DOHH2 (cell line): Measurements from ENCODE around the gene BMP7.

ENCODE experiments used
- H3F3A ChIP-seq: fragments of 200-600 bp; sonication (generic), shearing (Covaris generic); 2 replicates; pipeline ENCODE4 v1.6.0; 2016; ENCODE audit warnings: antibody characterized with exemption, mild to moderate bottlenecking; ENCODE audit not compliant: control insufficient read depth, insufficient read depth
- H3K27ac ChIP-seq: fragments of 200-600 bp; sonication (generic); 2 replicates; pipeline ENCODE4 v1.5.1; 2014; ENCODE audit warnings: low read depth, mild to moderate bottlenecking, low read length, moderate library complexity
- H3K27me3 ChIP-seq: fragments of 200-600 bp; sonication (generic); 2 replicates; pipeline ENCODE4 v1.6.1; 2014; ENCODE audit warnings: mild to moderate bottlenecking, low read length, mixed read lengths; ENCODE audit not compliant: control insufficient read depth
- H3K36me3 ChIP-seq: fragments of 200-600 bp; sonication (generic); 2 replicates; pipeline ENCODE4 v1.6.1; 2014; ENCODE audit warnings: mild to moderate bottlenecking, low read length, moderate library complexity, mixed read lengths; ENCODE audit not compliant: control insufficient read depth
- H3K4me1 ChIP-seq: fragments of 200-600 bp; sonication (generic); 2 replicates; pipeline ENCODE4 v1.6.1; 2014; ENCODE audit warnings: mild to moderate bottlenecking, low read length, mixed read lengths; ENCODE audit not compliant: control insufficient read depth
- H3K4me2 ChIP-seq: fragments of 200-600 bp; sonication (generic); 2 replicates; pipeline ENCODE4 v1.6.0; 2014; ENCODE audit warnings: mild to moderate bottlenecking, low read length, moderate library complexity
- H3K4me3 ChIP-seq: fragments of 200-600 bp; sonication (generic); 2 replicates; pipeline ENCODE4 v1.5.1; 2014; ENCODE audit warnings: mild to moderate bottlenecking, low read length, mixed read lengths
- H3K79me2 ChIP-seq: fragments of 200-600 bp; sonication (generic); 2 replicates; pipeline ENCODE4 v1.6.1; 2014; ENCODE audit warnings: mild to moderate bottlenecking, low read length, mixed read lengths; ENCODE audit not compliant: control insufficient read depth
- H3K9me2 ChIP-seq: fragments of 200-600 bp; sonication (generic); replicated peaks from 2 replicates; pipeline ENCODE4 v1.6.1; 2014; ENCODE audit warnings: mild to moderate bottlenecking, low read length, mixed read lengths; ENCODE audit not compliant: control insufficient read depth
- H3K9me3 ChIP-seq: fragments of 200-600 bp; sonication (generic); 2 replicates; pipeline ENCODE4 v1.6.1; 2014; ENCODE audit warnings: antibody characterized with exemption, low read length, mixed read lengths; ENCODE audit not compliant: control insufficient read depth, insufficient read depth
- H4K20me1 ChIP-seq: fragments of 200-600 bp; sonication (generic); 2 replicates; pipeline ENCODE4 v1.6.0; 2014; ENCODE audit warnings: low read depth, mild to moderate bottlenecking, antibody characterized with exemption, low read length, moderate library complexity; ENCODE audit not compliant: control insufficient read depth, insufficient read depth
- CTCF ChIP-seq: fragments of 200-600 bp; sonication (generic); IDR thresholded peaks from one replicate; pipeline ENCODE4 v1.5.1; 2014; ENCODE audit warnings: antibody characterized with exemption, mild to moderate bottlenecking, low read depth, low read length; ENCODE audit not compliant: poor library complexity, severe bottlenecking
- EZH2phosphoT487 ChIP-seq: fragments of 200-600 bp; sonication (generic); IDR thresholded peaks from 2 replicates; pipeline ENCODE4 v1.6.1; 2017; ENCODE audit warnings: borderline replicate concordance, mild to moderate bottlenecking, antibody characterized with exemption, low read length, moderate library complexity, mixed read lengths

BMP7 gene

GRCh38 chr20:57165427-57166004, 100.9 kb downstream of the BMP7 start:
- no peaks in the 10 kb centered on the region for H3K27me3 ChIP-seq
- H3F3A ChIP-seq, result peaks cover 52% of the 10 kb centered on the region
- H3K36me3 ChIP-seq, result peaks cover 21% of the 10 kb centered on the region
- H3K27ac ChIP-seq, result no peak overlapping the region
- no peak for TF ChIP-seq CTCF
- TF ChIP-seq EZH2phosphoT487, result no peak
- no peak overlapping the region for H3K4me3 ChIP-seq
- 0 out of 2 replicates have a peak, but pooled peaks cover under 1% of the 10 kb centered on the region for H4K20me1 ChIP-seq
- no peaks in the 10 kb centered on the region for H3K9me2 ChIP-seq
- no peaks in the 10 kb centered on the region for H3K79me2 ChIP-seq
- H3K9me3 ChIP-seq, result no peaks in the 10 kb centered on the region
- no peaks in the 10 kb centered on the region for H3K4me1 ChIP-seq
- no peak overlapping the region for H3K4me2 ChIP-seq

- Histone ChIP-seq H3F3A (peaks cover 45% of the 10 kb centered on the region), H4K20me1 (no peaks in the 10 kb centered on the region), H3K27me3 (no peaks in the 10 kb centered on the region), H3K4me1 (no peaks in the 10 kb centered on the region), H3K4me2 (no peak overlapping the region), H3K9me2 (no peaks in the 10 kb centered on the region), H3K4me3 (no peak overlapping the region), H3K36me3 (peaks cover 15% of the 10 kb centered on the region), H3K79me2 (no peaks in the 10 kb centered on the region), H3K27ac (no peak overlapping the region), H3K9me3 (no peaks in the 10 kb centered on the region)
- TF ChIP-seq CTCF (no peak), EZH2phosphoT487 (no peak)
Measured at GRCh38 chr20:57164872-57165271, 101.6 kb downstream of the BMP7 start.

DNA sequence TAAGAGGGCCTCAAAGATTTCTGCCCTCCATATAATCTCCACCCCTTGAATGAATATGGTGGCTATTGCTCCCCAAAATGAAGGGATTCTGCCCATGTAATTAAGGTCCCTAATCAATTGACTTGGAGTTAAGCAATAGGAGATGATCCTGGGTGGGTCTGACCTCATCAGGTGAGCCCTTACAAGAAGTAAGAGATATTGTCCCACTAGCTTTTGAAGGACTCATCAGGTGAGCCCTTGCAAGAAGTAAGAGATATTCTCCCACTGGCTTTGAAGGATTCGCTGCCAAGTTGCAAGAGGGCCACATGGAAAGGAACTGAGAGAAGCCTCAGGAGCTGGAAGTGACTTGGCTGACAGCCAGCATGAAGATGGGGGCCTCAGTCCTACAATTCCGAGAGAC, 103.4 kb downstream of the BMP7 start:
- no peak for TF ChIP-seq CTCF
- TF ChIP-seq EZH2phosphoT487, result no peak
- Histone ChIP-seq H3K4me2 (no peak overlapping the region), H3K36me3 (no peaks in the 10 kb centered on the region), H3F3A (peaks cover 32% of the 10 kb centered on the region), H3K4me1 (no peaks in the 10 kb centered on the region), H3K27ac (no peak overlapping the region), H3K79me2 (no peaks in the 10 kb centered on the region), H3K27me3 (0 out of 2 replicates have a peak, but pooled peaks cover 3% of the 10 kb centered on the region), H3K4me3 (no peak overlapping the region), H3K9me3 (no peaks in the 10 kb centered on the region), H3K9me2 (no peaks in the 10 kb centered on the region), H4K20me1 (no peaks in the 10 kb centered on the region)
